B cell (primary cell): Measurements from ENCODE around the gene ZC3H18. TPM values are rescaled to one million over a fixed set of nuclear protein-coding genes. Genes with fewer than 3 reads are reported as not detected.

ENCODE experiments used
- ATAC-seq: fragments of 200-7000 bp; cut with Tn5 transposase; one replicate; pipeline ENCODE4 v1.10.0; 2021; ENCODE audit warnings: low read depth, mild to moderate bottlenecking, moderate number of reproducible peaks, moderate library complexity
- CTCF ChIA-PET: fragments of 350-600 bp; sonication (Branson Sonifier 250); formaldehyde crosslinking; loops from one replicate; lab custom pipeline; 2021; ENCODE audit warnings: antibody characterized with exemption, inconsistent platforms; lab: Charles Lee
- POLR2A ChIA-PET: fragments of 350-600 bp; sonication (Branson Sonifier 250); formaldehyde crosslinking; loops from one replicate; lab custom pipeline; 2021; ENCODE audit warnings: antibody characterized with exemption; lab: Charles Lee
- DNase-seq: peaks from one replicate; pipeline ENCODE4 v3.0.0; 2013
- H2AFZ ChIP-seq: 2 replicates; pipeline ENCODE4 v1.6.1; 2012; ENCODE audit warnings: mild to moderate bottlenecking, low read depth, low read length; ENCODE audit not compliant: insufficient read depth, poor library complexity, severe bottlenecking
- H3K27ac ChIP-seq, 2 donors: 1 replicate in 1 of 2; 2 replicates in 1 of 2; pipeline ENCODE4 v1.5.1; 2012 to 2013; ENCODE audit warnings: low read length in 2 of 2, mild to moderate bottlenecking in 2 of 2, moderate library complexity in 1 of 2
- H3K27me3 ChIP-seq, 4 experiments: fragments of 200-600 bp in 1 of 4; sonication (generic) in 1 of 4; replicated peaks in 1 of 4; 1 replicate in 2 of 4; 2 replicates in 2 of 4; pipeline versions ENCODE4 v1.6.1 to v1.7.0; 2013 to 2016; ENCODE audit warnings: low read length in 3 of 4, mild to moderate bottlenecking in 2 of 4, mixed read lengths in 1 of 4, moderate library complexity in 1 of 4; ENCODE audit not compliant: insufficient read depth in 4 of 4, control insufficient read depth in 3 of 4; ENCODE audit errors: control extremely low read depth in 1 of 4
- H3K36me3 ChIP-seq, 2 experiments: replicated peaks in 1 of 2; 1 replicate in 1 of 2; 2 replicates in 1 of 2; pipeline versions ENCODE4 v1.6.1 to v1.7.1; 2013; ENCODE audit warnings: low read length in 1 of 2; ENCODE audit not compliant: insufficient read depth in 2 of 2, control insufficient read depth in 1 of 2; ENCODE audit errors: control extremely low read depth in 1 of 2, extremely low read depth in 1 of 2
- H3K4me1 ChIP-seq, 2 donors: fragments of 200-600 bp in 1 of 2; sonication (generic) in 1 of 2; 1 replicate in 1 of 2; 2 replicates in 1 of 2; pipeline versions ENCODE4 v1.5.1 to v1.6.1; 2013 to 2017; ENCODE audit warnings: low read length in 2 of 2; ENCODE audit not compliant: control insufficient read depth in 2 of 2, insufficient read depth in 2 of 2
- H3K4me2 ChIP-seq: replicated peaks from 2 replicates; pipeline ENCODE3; 2012; ENCODE audit warnings: mild to moderate bottlenecking, low read depth, low read length; ENCODE audit not compliant: poor library complexity, severe bottlenecking
- H3K4me3 ChIP-seq, 5 experiments: fragments of 200-600 bp in 1 of 5; sonication (generic) in 1 of 5; 1 replicate in 3 of 5; 2 replicates in 2 of 5; pipeline versions ENCODE4 v1.5.1 to v1.7.0; 2011 to 2016; ENCODE audit warnings: low read length in 4 of 5, mild to moderate bottlenecking in 4 of 5, low read depth in 2 of 5, control low read depth in 1 of 5, moderate library complexity in 1 of 5; ENCODE audit not compliant: insufficient read depth in 1 of 5; ENCODE audit errors: control extremely low read depth in 1 of 5, extremely low read depth in 1 of 5
- H3K79me2 ChIP-seq: fragments of 200-600 bp; sonication (generic); one replicate; pipeline ENCODE4 v1.6.0; 2016; ENCODE audit warnings: low read length; ENCODE audit not compliant: control insufficient read depth, insufficient read depth
- H3K9ac ChIP-seq: fragments of 200-600 bp; sonication (generic); 2 replicates; pipeline ENCODE4 v1.6.1; 2017; ENCODE audit warnings: mild to moderate bottlenecking, low read length, moderate library complexity
- H3K9me3 ChIP-seq, 3 donors: one replicate each; pipeline versions ENCODE4 v1.6.1 to v1.7.1; 2013; ENCODE audit warnings: low read length in 2 of 3; ENCODE audit not compliant: control insufficient read depth in 2 of 3, insufficient read depth in 1 of 3; ENCODE audit errors: control extremely low read depth in 1 of 3
- H4K20me1 ChIP-seq: 2 replicates; pipeline ENCODE4 v1.6.0; 2012; ENCODE audit warnings: mild to moderate bottlenecking, low read length; ENCODE audit not compliant: insufficient read depth, control insufficient read depth, poor library complexity, severe bottlenecking
- H3K27ac Mint-ChIP-seq: one replicate; pipeline ENCODE4 v1.8.0; 2021; ENCODE audit warnings: mixed read lengths
- H3K27me3 Mint-ChIP-seq: one replicate; pipeline ENCODE4 v1.8.0; 2021; ENCODE audit warnings: mixed read lengths
- H3K4me1 Mint-ChIP-seq: one replicate; pipeline ENCODE4 v1.8.0; 2021; ENCODE audit warnings: mixed read lengths
- H3K4me3 Mint-ChIP-seq: one replicate; pipeline ENCODE4 v1.8.0; 2021; ENCODE audit warnings: mixed read lengths
- H3K9me3 Mint-ChIP-seq: one replicate; pipeline ENCODE4 v1.8.0; 2022; ENCODE audit warnings: mixed read lengths; ENCODE audit not compliant: insufficient read depth
- EZH2 ChIP-seq: IDR thresholded peaks from 2 replicates; pipeline ENCODE4 v1.6.1; 2012; ENCODE audit warnings: borderline replicate concordance, low read depth, mild to moderate bottlenecking, moderate library complexity, low read length; ENCODE audit not compliant: insufficient read depth, poor library complexity, severe bottlenecking
- WGBS: methylation state at CpG from one replicate; pipeline ENCODE4 v1.1.5; 2013; ENCODE audit warnings: missing lambda C conversion rate; ENCODE audit not compliant: insufficient coverage; 5-methylcytosine and 5-hydroxymethylcytosine counted together
- intact Hi-C: fragments of 100-400 bp; cut with micrococcal nuclease; formaldehyde crosslinking; loops from one replicate; pipeline ENCODE4 v1.10.0; 2022
- polyA plus RNA-seq: library from polyadenylated mRNA; depleted of rRNA; stranded (reverse); fragments of >200 nt; gene quantifications from 2 replicates; pipeline ENCODE4 v1.2.3, GENCODE V29; 2012
- total RNA-seq, 2 donors: library from RNA; stranded (reverse); fragments of 120-200 nt in 1 of 2; gene quantifications; 1 replicate in 1 of 2; 2 replicates in 1 of 2; pipeline versions ENCODE4 v1.2.3 to v1.2.4, GENCODE V29; 2013 to 2022
- TF ChIP-seq, protein P1 (sequence below): fragments of 200-600 bp; IDR thresholded peaks from one replicate; pipeline ENCODE4 v1.8.0; 2022; ENCODE audit warnings: antibody characterized with exemption, mild to moderate bottlenecking

Gene ZC3H18
- total and polyA plus RNA-seq, 2 donors (not counting 1 experiment from before 2014, with no cell fraction given): 40.4 to 74.2 TPM

DNA sequence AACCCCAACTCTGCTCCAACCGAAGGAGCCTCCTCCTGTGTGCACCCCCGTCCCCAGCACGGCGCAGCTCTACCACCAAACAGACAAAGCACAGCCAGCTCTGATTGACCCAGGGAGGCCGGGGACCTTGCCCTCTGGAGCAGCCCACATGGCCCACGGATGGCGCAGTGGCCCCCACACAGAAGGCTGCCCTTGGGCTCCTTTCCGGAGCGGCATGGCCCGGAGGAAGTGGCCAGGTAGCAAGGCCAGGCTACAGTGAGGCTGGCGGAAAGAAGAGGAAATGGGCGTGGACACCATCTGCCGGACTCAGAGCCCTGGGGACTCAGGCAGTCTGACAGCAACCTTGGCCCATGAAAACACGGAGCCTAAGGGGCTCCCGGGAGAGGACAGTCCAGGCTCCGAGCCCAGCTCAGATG is 19.9 kb upstream of the ZC3H18 start:
- Mint-ChIP-seq H3K9me3 (no peaks in the 10 kb centered on the region), H3K4me3 (peak overlapping the region; percentile 34), H3K27me3 (no peaks in the 10 kb centered on the region), H3K4me1 (peaks cover 8% of the 10 kb centered on the region), H3K27ac (no peak overlapping the region)
- no peak overlapping the region for H3K27ac ChIP-seq
- DNase-seq: peak; percentile 59
- ChIA-PET CTCF (interaction anchor here (0.7 kb wide), 1 partner anchor 11 kb away, joined by 4 read pairs; no protein-coding TSS in a partner anchor), POLR2A (no interaction called here)
- intact Hi-C loops: no loop called here
- WGBS: 13% methylated on average over 13 of the region's 16 CpGs
- H3K4me1 ChIP-seq: peaks cover 6 to 41% of the 10 kb centered on the region in 2 donors
- peaks cover 0 to 24% (median 0%) of the 10 kb centered on the region in 4 experiments for H3K27me3 ChIP-seq
- no peak overlapping the region for H3K4me3 ChIP-seq
- TF ChIP-seq EZH2: no peak
- TF ChIP-seq, protein P1, sequence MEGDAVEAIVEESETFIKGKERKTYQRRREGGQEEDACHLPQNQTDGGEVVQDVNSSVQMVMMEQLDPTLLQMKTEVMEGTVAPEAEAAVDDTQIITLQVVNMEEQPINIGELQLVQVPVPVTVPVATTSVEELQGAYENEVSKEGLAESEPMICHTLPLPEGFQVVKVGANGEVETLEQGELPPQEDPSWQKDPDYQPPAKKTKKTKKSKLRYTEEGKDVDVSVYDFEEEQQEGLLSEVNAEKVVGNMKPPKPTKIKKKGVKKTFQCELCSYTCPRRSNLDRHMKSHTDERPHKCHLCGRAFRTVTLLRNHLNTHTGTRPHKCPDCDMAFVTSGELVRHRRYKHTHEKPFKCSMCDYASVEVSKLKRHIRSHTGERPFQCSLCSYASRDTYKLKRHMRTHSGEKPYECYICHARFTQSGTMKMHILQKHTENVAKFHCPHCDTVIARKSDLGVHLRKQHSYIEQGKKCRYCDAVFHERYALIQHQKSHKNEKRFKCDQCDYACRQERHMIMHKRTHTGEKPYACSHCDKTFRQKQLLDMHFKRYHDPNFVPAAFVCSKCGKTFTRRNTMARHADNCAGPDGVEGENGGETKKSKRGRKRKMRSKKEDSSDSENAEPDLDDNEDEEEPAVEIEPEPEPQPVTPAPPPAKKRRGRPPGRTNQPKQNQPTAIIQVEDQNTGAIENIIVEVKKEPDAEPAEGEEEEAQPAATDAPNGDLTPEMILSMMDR: no peak
- peak overlapping the region; percentile 59 for H3K4me2 ChIP-seq
- H4K20me1 ChIP-seq: no peaks in the 10 kb centered on the region
- no peak overlapping the region for H3K9ac ChIP-seq
- H3K79me2 ChIP-seq: no peaks in the 10 kb centered on the region
- peaks cover 0 to 10% (median 0%) of the 10 kb centered on the region in 3 donors for H3K9me3 ChIP-seq
- H2AFZ ChIP-seq: peak overlapping the region; percentile 49
- H3K36me3 ChIP-seq: no peaks in the 10 kb centered on the region
- peak; percentile 41 for ATAC-seq

- intact Hi-C loops: no loop called here
- peaks cover 6 to 41% of the 10 kb centered on the region in 2 donors for H3K4me1 ChIP-seq
- ChIA-PET POLR2A (no interaction called here), CTCF (interaction anchor here (0.9 kb wide), 1 partner anchor 117 kb away, joined by 3 read pairs; no protein-coding TSS in a partner anchor)
- H3K9me3 Mint-ChIP-seq: no peaks in the 10 kb centered on the region
- no peaks in the 10 kb centered on the region for H4K20me1 ChIP-seq
- H3K79me2 ChIP-seq: no peaks in the 10 kb centered on the region
- DNase-seq: no peak
- H3K4me3 ChIP-seq: no peak overlapping the region
- 91% methylated on average over 10 of the region's 10 CpGs for WGBS
- no peak overlapping the region for H3K27ac Mint-ChIP-seq
- no peak for ATAC-seq
- H3K9ac ChIP-seq: no peak overlapping the region
- peaks cover 0 to 11% (median 0%) of the 10 kb centered on the region in 3 donors for H3K9me3 ChIP-seq
- no peak overlapping the region for H2AFZ ChIP-seq
- H3K27me3 Mint-ChIP-seq: peaks cover 10% of the 10 kb centered on the region
- no peak overlapping the region for H3K4me2 ChIP-seq
- H3K4me3 Mint-ChIP-seq: no peak overlapping the region
- TF ChIP-seq EZH2: no peak
- TF ChIP-seq, protein P1: no peak
- no peak overlapping the region for H3K27ac ChIP-seq
- peaks cover 0 to 16% (median 0%) of the 10 kb centered on the region in 4 experiments for H3K27me3 ChIP-seq
- peaks cover 8% of the 10 kb centered on the region for H3K4me1 Mint-ChIP-seq
- no peaks in the 10 kb centered on the region for H3K36me3 ChIP-seq
Measured at GRCh38 chr16:88552166-88552565, 18.0 kb upstream of the ZC3H18 start.
